Measurements from ENCODE around the gene PILRA. TPM values are rescaled to one million over a fixed set of nuclear protein-coding genes. Genes with fewer than 3 reads are reported as not detected.

The PILRA gene
- total and polyA plus RNA-seq, 2 experiments from 2014 or later, result 0.38 to 5.3 TPM

GRCh38 chr7:100396421-100396982 lies 23.2 kb downstream of the PILRA start:
- H3K36me3 ChIP-seq (ENCODE audit: insufficient read depth), result no peaks in the 10 kb centered on the region
- no peaks in the 10 kb centered on the region for H3K36me3 Mint-ChIP-seq (ENCODE audit: low read depth)
- no peak overlapping the region for H2AFZ ChIP-seq
- no peaks in the 10 kb centered on the region for H3K9me2 ChIP-seq (ENCODE audit: insufficient read depth)
- H3K4me2 ChIP-seq, result no peak overlapping the region
- no peaks in the 10 kb centered on the region; the same call in 1 of the 2 replicates for H4K20me1 ChIP-seq (replicated peaks; ENCODE audit: insufficient read depth)
- peaks cover 10% of the 10 kb centered on the region for H3K27me3 Mint-ChIP-seq (ENCODE audit: insufficient read depth, low read depth, poor library complexity)
- no peak overlapping the region for H3K4me3 Mint-ChIP-seq
- TF ChIP-seq CTCF (conservative IDR thresholded peaks at IDR 0.05; ENCODE audit: low read depth in 2 of 2), result no peak
- TF ChIP-seq, protein P1, sequence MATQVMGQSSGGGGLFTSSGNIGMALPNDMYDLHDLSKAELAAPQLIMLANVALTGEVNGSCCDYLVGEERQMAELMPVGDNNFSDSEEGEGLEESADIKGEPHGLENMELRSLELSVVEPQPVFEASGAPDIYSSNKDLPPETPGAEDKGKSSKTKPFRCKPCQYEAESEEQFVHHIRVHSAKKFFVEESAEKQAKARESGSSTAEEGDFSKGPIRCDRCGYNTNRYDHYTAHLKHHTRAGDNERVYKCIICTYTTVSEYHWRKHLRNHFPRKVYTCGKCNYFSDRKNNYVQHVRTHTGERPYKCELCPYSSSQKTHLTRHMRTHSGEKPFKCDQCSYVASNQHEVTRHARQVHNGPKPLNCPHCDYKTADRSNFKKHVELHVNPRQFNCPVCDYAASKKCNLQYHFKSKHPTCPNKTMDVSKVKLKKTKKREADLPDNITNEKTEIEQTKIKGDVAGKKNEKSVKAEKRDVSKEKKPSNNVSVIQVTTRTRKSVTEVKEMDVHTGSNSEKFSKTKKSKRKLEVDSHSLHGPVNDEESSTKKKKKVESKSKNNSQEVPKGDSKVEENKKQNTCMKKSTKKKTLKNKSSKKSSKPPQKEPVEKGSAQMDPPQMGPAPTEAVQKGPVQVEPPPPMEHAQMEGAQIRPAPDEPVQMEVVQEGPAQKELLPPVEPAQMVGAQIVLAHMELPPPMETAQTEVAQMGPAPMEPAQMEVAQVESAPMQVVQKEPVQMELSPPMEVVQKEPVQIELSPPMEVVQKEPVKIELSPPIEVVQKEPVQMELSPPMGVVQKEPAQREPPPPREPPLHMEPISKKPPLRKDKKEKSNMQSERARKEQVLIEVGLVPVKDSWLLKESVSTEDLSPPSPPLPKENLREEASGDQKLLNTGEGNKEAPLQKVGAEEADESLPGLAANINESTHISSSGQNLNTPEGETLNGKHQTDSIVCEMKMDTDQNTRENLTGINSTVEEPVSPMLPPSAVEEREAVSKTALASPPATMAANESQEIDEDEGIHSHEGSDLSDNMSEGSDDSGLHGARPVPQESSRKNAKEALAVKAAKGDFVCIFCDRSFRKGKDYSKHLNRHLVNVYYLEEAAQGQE (IDR thresholded peaks at IDR 0.05; ENCODE audit: unreplicated experiment), result no peak
- TF ChIP-seq ZNF331 (CRISPR knock-in tag; IDR thresholded peaks at IDR 0.05; ENCODE audit: low read depth), result no peak
- no peak for TF ChIP-seq CREB1 (CRISPR knock-in tag; IDR thresholded peaks at IDR 0.05; ENCODE audit: low read depth)
- TF ChIP-seq STAT1 (IDR thresholded peaks at IDR 0.05; ENCODE audit: unreplicated experiment), result no peak
- no peak for TF ChIP-seq EZH2phosphoT487 (IDR thresholded peaks at IDR 0.05; ENCODE audit: unreplicated experiment)
- TF ChIP-seq POLR2AphosphoS5 (IDR thresholded peaks at IDR 0.05; ENCODE audit: low read depth), result no peak
- no peak for TF ChIP-seq JUNB (IDR thresholded peaks at IDR 0.05; ENCODE audit: unreplicated experiment)
- TF ChIP-seq, protein P2, sequence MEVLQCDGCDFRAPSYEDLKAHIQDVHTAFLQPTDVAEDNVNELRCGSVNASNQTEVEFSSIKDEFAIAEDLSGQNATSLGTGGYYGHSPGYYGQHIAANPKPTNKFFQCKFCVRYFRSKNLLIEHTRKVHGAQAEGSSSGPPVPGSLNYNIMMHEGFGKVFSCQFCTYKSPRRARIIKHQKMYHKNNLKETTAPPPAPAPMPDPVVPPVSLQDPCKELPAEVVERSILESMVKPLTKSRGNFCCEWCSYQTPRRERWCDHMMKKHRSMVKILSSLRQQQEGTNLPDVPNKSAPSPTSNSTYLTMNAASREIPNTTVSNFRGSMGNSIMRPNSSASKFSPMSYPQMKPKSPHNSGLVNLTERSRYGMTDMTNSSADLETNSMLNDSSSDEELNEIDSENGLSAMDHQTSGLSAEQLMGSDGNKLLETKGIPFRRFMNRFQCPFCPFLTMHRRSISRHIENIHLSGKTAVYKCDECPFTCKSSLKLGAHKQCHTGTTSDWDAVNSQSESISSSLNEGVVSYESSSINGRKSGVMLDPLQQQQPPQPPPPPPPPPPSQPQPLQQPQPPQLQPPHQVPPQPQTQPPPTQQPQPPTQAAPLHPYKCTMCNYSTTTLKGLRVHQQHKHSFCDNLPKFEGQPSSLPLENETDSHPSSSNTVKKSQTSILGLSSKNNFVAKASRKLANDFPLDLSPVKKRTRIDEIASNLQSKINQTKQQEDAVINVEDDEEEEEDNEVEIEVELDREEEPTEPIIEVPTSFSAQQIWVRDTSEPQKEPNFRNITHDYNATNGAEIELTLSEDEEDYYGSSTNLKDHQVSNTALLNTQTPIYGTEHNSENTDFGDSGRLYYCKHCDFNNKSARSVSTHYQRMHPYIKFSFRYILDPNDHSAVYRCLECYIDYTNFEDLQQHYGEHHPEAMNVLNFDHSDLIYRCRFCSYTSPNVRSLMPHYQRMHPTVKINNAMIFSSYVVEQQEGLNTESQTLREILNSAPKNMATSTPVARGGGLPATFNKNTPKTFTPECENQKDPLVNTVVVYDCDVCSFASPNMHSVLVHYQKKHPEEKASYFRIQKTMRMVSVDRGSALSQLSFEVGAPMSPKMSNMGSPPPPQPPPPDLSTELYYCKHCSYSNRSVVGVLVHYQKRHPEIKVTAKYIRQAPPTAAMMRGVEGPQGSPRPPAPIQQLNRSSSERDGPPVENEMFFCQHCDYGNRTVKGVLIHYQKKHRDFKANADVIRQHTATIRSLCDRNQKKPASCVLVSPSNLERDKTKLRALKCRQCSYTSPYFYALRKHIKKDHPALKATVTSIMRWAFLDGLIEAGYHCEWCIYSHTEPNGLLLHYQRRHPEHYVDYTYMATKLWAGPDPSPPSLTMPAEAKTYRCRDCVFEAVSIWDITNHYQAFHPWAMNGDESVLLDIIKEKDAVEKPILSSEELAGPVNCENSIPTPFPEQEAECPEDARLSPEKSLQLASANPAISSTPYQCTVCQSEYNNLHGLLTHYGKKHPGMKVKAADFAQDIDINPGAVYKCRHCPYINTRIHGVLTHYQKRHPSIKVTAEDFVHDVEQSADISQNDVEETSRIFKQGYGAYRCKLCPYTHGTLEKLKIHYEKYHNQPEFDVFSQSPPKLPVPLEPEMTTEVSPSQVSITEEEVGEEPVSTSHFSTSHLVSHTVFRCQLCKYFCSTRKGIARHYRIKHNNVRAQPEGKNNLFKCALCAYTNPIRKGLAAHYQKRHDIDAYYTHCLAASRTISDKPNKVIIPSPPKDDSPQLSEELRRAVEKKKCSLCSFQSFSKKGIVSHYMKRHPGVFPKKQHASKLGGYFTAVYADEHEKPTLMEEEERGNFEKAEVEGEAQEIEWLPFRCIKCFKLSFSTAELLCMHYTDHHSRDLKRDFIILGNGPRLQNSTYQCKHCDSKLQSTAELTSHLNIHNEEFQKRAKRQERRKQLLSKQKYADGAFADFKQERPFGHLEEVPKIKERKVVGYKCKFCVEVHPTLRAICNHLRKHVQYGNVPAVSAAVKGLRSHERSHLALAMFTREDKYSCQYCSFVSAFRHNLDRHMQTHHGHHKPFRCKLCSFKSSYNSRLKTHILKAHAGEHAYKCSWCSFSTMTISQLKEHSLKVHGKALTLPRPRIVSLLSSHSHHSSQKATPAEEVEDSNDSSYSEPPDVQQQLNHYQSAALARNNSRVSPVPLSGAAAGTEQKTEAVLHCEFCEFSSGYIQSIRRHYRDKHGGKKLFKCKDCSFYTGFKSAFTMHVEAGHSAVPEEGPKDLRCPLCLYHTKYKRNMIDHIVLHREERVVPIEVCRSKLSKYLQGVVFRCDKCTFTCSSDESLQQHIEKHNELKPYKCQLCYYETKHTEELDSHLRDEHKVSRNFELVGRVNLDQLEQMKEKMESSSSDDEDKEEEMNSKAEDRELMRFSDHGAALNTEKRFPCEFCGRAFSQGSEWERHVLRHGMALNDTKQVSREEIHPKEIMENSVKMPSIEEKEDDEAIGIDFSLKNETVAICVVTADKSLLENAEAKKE (CRISPR knock-in tag; IDR thresholded peaks at IDR 0.05), result no peak
- no peak for TF ChIP-seq EZH2 (IDR thresholded peaks at IDR 0.05; ENCODE audit: low read depth, unreplicated experiment)
- no peak for DNase-seq (ENCODE audit: low spot score)
- H3K27ac ChIP-seq (ENCODE audit: low read depth), result no peak overlapping the region
- ATAC-seq, result no peak
- no peak overlapping the region for H3K27ac Mint-ChIP-seq
- peaks cover 19% of the 10 kb centered on the region for H3K4me1 Mint-ChIP-seq
- H3K79me2 ChIP-seq (replicated peaks; ENCODE audit: insufficient read depth), result no peaks in the 10 kb centered on the region
- H3K27me3 ChIP-seq (ENCODE audit: insufficient read depth), result 0 out of 2 replicates have a peak, but pooled peaks cover 8% of the 10 kb centered on the region
- no peak overlapping the region for H3K4me3 ChIP-seq
- H3K9me3 Mint-ChIP-seq, result no peaks in the 10 kb centered on the region
- H3F3A ChIP-seq (replicated peaks; ENCODE audit: low read depth), result no peaks in the 10 kb centered on the region
- peaks cover 10% of the 10 kb centered on the region for H3K4me1 ChIP-seq (ENCODE audit: insufficient read depth)
